Measurements from ENCODE around the gene MED8. TPM values are rescaled to one million over a fixed set of nuclear protein-coding genes. Genes with fewer than 3 reads are reported as not detected.

MED8 gene
- total RNA-seq, 1 donor: 65.9 TPM

DNA sequence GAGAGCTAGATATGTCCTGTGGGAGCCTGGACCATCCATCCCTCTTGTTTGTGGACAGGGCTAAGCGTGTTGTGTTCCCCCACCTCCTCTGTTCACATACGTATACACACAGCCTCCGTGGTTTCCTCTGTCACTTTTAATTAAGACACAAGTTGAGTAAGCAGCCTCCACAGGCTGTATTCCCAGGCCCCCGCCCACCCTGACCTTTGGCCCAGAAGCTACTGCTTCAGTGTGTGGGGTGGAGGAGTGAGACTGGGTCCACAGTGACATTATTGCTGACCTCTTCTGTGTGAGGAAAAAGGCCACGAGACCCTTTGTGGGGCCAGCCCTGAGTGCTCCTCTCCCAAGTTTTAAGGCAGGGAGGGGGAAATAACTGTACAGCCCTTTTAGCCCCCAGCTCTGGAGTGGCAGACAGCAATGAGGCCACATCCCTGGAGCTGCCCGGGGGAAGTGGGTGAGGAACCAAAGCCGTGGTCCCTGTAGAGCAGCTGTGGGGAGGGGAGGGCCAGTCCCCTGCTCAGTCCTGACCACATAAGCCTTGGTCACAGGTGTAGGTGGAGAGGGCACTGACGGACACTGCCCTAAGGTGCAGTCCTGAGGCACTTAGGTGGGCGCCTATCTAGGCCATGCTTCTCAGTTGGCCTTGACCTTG is 26.2 kb downstream of the MED8 start:
- TF ChIP-seq, protein P1, sequence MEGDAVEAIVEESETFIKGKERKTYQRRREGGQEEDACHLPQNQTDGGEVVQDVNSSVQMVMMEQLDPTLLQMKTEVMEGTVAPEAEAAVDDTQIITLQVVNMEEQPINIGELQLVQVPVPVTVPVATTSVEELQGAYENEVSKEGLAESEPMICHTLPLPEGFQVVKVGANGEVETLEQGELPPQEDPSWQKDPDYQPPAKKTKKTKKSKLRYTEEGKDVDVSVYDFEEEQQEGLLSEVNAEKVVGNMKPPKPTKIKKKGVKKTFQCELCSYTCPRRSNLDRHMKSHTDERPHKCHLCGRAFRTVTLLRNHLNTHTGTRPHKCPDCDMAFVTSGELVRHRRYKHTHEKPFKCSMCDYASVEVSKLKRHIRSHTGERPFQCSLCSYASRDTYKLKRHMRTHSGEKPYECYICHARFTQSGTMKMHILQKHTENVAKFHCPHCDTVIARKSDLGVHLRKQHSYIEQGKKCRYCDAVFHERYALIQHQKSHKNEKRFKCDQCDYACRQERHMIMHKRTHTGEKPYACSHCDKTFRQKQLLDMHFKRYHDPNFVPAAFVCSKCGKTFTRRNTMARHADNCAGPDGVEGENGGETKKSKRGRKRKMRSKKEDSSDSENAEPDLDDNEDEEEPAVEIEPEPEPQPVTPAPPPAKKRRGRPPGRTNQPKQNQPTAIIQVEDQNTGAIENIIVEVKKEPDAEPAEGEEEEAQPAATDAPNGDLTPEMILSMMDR (IDR thresholded peaks at IDR 0.05; ENCODE audit: extremely low read depth, low read depth, low read length): no peak
- Histone ChIP-seq H3K4me1 (ENCODE audit: insufficient read depth, low read length) (peaks cover 31% of the 10 kb centered on the region), H3K4me3 (ENCODE audit: insufficient read depth, low read length) (no peak overlapping the region), H3K79me2 (ENCODE audit: insufficient read depth, low read length) (peaks cover 88% of the 10 kb centered on the region), H3K27me3 (ENCODE audit: insufficient read depth, low read length) (no peaks in the 10 kb centered on the region), H3K27ac (ENCODE audit: low read depth, low read length) (no peak overlapping the region), H3K9me3 (ENCODE audit: low read depth, low read length) (no peaks in the 10 kb centered on the region), H3K36me3 (ENCODE audit: insufficient read depth, low read length) (peaks cover 54% of the 10 kb centered on the region), H3K4me2 (ENCODE audit: insufficient read depth, low read length) (no peak overlapping the region), H4K20me1 (ENCODE audit: insufficient read depth, low read length) (peaks cover 23% of the 10 kb centered on the region), H2AFZ (ENCODE audit: low read length) (no peak overlapping the region)
- DNase-seq (ENCODE audit: insufficient read length, low spot score, missing footprints): peak; percentile 65

DNA sequence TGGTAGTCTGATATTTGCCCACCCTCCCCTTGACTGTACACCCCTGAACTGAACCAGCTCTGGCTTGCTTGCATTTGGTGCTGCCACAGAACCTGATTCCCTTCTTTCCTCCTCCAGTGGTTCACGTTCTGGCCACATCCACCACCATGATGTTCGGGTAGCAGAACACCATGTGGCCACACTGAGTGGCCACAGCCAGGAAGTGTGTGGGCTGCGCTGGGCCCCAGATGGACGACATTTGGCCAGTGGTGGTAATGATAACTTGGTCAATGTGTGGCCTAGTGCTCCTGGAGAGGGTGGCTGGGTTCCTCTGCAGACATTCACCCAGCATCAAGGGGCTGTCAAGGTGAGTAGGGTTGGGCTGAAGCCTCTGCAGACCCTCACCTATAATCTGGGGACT is 29.0 kb downstream of the MED8 start:
- no peak overlapping the region for H2AFZ ChIP-seq (ENCODE audit: low read length)
- TF ChIP-seq, protein P1 (IDR thresholded peaks at IDR 0.05; ENCODE audit: extremely low read depth, low read depth, low read length): no peak
- H4K20me1 ChIP-seq (ENCODE audit: insufficient read depth, low read length): peaks cover 18% of the 10 kb centered on the region
- DNase-seq (ENCODE audit: insufficient read length, low spot score, missing footprints): peak; percentile 58
- H3K36me3 ChIP-seq (ENCODE audit: insufficient read depth, low read length): peaks cover 54% of the 10 kb centered on the region
- H3K4me1 ChIP-seq (ENCODE audit: insufficient read depth, low read length): peaks cover 27% of the 10 kb centered on the region
- H3K79me2 ChIP-seq (ENCODE audit: insufficient read depth, low read length): peaks cover 64% of the 10 kb centered on the region
- no peaks in the 10 kb centered on the region for H3K27me3 ChIP-seq (ENCODE audit: insufficient read depth, low read length)
- H3K9me3 ChIP-seq (ENCODE audit: low read depth, low read length): no peaks in the 10 kb centered on the region
- H3K4me3 ChIP-seq (ENCODE audit: insufficient read depth, low read length): peak overlapping the region; percentile 85
- no peak overlapping the region for H3K27ac ChIP-seq (ENCODE audit: low read depth, low read length)
- peak overlapping the region; percentile 88 for H3K4me2 ChIP-seq (ENCODE audit: insufficient read depth, low read length)

DNA sequence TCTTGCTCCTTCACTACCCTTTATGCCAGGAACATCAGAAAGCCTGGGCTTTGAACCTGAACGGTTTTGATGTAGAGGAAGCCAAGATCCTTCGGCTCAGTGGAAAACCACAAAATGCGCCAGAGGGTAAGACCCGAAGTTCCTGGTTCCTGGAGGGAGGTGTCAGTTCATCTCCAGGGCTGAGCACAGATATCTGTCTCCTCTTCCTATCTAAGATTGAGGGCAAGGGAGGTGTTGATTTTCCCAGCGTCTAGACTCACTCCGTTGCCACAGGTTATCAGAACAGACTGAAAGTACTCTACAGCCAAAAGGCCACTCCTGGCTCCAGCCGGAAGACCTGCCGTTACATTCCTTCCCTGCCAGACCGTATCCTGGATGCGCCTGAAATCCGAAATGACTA is 29.9 kb downstream of the MED8 start:
- Histone ChIP-seq H2AFZ (ENCODE audit: low read length) (no peak overlapping the region), H3K4me1 (ENCODE audit: insufficient read depth, low read length) (peaks cover 31% of the 10 kb centered on the region), H3K79me2 (ENCODE audit: insufficient read depth, low read length) (peaks cover 56% of the 10 kb centered on the region), H3K27me3 (ENCODE audit: insufficient read depth, low read length) (no peaks in the 10 kb centered on the region), H3K9me3 (ENCODE audit: low read depth, low read length) (no peaks in the 10 kb centered on the region), H3K4me3 (ENCODE audit: insufficient read depth, low read length) (peak overlapping the region; percentile 85), H3K4me2 (ENCODE audit: insufficient read depth, low read length) (peak overlapping the region; percentile 88), H3K27ac (ENCODE audit: low read depth, low read length) (peak overlapping the region; percentile 58), H3K36me3 (ENCODE audit: insufficient read depth, low read length) (peaks cover 47% of the 10 kb centered on the region), H4K20me1 (ENCODE audit: insufficient read depth, low read length) (peaks cover 15% of the 10 kb centered on the region)
- DNase-seq (ENCODE audit: insufficient read length, low spot score, missing footprints): peak; percentile 73
- TF ChIP-seq, protein P1 (IDR thresholded peaks at IDR 0.05; ENCODE audit: extremely low read depth, low read depth, low read length): no peak

DNA sequence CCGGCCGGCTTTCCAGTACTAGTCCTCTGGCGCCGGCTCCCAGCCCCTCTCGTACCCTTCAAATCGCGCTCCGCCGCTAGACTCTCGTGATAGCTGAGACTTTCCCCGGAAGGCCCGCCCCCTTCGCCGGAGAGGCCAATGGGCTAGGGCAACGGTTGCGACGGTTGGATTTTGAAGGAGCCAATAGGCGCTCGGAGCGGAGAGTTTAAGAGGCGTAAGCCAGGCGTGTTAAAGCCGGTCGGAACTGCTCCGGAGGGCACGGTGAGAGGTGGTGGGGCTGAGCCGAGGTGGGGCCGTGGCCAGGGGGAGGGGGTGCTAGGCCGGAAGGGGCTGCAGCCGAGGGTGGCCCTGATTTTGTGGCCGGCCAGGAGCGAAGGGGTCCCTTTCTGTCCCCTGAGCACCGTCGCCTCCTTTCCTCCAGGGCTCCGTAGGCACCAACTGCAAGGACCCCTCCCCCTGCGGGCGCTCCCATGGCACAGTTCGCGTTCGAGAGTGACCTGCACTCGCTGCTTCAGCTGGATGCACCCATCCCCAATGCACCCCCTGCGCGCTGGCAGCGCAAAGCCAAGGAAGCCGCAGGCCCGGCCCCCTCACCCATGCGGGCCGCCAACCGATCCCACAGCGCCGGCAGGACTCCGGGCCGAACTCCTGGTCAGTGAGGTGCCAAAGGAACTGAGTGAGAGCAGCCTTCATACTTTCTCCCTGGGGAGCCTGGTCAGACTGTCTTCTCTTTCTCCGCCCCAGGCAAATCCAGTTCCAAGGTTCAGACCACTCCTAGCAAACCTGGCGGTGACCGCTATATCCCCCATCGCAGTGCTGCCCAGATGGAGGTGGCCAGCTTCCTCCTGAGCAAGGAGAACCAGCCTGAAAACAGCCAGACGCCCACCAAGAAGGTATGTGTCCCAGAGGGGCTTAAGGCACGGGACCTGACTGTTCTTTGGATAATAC is 30.6 kb downstream of the MED8 start, which contains the start of gene CDC20:
Gene CDC20, plus strand, starts transcription at position 236 of the 948 bp plus-strand sequence. Its CDS starts 235 bp downstream, at position 471.
- Histone ChIP-seq H3K4me2 (ENCODE audit: insufficient read depth, low read length) (peak within 1 kb of the TSS; percentile 99), H3K4me1 (ENCODE audit: insufficient read depth, low read length) (peaks cover 38% of the 10 kb centered on the region), H3K9me3 (ENCODE audit: low read depth, low read length) (no peaks in the 10 kb centered on the region), H3K36me3 (ENCODE audit: insufficient read depth, low read length) (peaks cover 40% of the 10 kb centered on the region), H3K27ac (ENCODE audit: low read depth, low read length) (peak within 1 kb of the TSS; percentile 69), H3K79me2 (ENCODE audit: insufficient read depth, low read length) (peaks cover 49% of the 10 kb centered on the region), H4K20me1 (ENCODE audit: insufficient read depth, low read length) (peaks cover 15% of the 10 kb centered on the region), H3K27me3 (ENCODE audit: insufficient read depth, low read length) (no peaks in the 10 kb centered on the region), H3K4me3 (ENCODE audit: insufficient read depth, low read length) (peak within 1 kb of the TSS; percentile 85), H2AFZ (ENCODE audit: low read length) (peak within 1 kb of the TSS; percentile 97)
- TF ChIP-seq, protein P1 (IDR thresholded peaks at IDR 0.05; ENCODE audit: extremely low read depth, low read depth, low read length): no peak
- DNase-seq (ENCODE audit: insufficient read length, low spot score, missing footprints): peak; percentile 99

All from osteoblast (primary cell).